ENCODE measurements around the gene RASA3. TPM values are rescaled to one million over a fixed set of nuclear protein-coding genes. Genes with fewer than 3 reads are reported as not detected.

RASA3 gene
- total RNA-seq, 1 experiment from 2014 or later, result 22.3 TPM

- TF ChIP-seq, protein P1, sequence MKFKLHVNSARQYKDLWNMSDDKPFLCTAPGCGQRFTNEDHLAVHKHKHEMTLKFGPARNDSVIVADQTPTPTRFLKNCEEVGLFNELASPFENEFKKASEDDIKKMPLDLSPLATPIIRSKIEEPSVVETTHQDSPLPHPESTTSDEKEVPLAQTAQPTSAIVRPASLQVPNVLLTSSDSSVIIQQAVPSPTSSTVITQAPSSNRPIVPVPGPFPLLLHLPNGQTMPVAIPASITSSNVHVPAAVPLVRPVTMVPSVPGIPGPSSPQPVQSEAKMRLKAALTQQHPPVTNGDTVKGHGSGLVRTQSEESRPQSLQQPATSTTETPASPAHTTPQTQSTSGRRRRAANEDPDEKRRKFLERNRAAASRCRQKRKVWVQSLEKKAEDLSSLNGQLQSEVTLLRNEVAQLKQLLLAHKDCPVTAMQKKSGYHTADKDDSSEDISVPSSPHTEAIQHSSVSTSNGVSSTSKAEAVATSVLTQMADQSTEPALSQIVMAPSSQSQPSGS (CRISPR knock-in tag; IDR thresholded peaks at IDR 0.05; ENCODE audit: borderline replicate concordance, low read depth), result no peak
- TF ChIP-seq ZNF423 (CRISPR knock-in tag; IDR thresholded peaks at IDR 0.05), result no peak
- no peak for TF ChIP-seq MXD4 (CRISPR knock-in tag; IDR thresholded peaks at IDR 0.05; ENCODE audit: borderline replicate concordance)
- no peak for TF ChIP-seq ZNF121 (CRISPR knock-in tag; IDR thresholded peaks at IDR 0.05)
- TF ChIP-seq, protein P2, sequence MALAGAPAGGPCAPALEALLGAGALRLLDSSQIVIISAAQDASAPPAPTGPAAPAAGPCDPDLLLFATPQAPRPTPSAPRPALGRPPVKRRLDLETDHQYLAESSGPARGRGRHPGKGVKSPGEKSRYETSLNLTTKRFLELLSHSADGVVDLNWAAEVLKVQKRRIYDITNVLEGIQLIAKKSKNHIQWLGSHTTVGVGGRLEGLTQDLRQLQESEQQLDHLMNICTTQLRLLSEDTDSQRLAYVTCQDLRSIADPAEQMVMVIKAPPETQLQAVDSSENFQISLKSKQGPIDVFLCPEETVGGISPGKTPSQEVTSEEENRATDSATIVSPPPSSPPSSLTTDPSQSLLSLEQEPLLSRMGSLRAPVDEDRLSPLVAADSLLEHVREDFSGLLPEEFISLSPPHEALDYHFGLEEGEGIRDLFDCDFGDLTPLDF (CRISPR knock-in tag; IDR thresholded peaks at IDR 0.05), result no peak
These were observed 87.2 kb downstream of the RASA3 start (continued) for GRCh38 chr13:114045113-114045735.

- H3K4me3 Mint-ChIP-seq, result peak overlapping the region; percentile 74
- TF ChIP-seq NR3C1 (CRISPR knock-in tag; conservative IDR thresholded peaks at IDR 0.05; ENCODE audit: low read depth), result no peak
- TF ChIP-seq USF2 (CRISPR knock-in tag; IDR thresholded peaks at IDR 0.05), result no peak
- no peak for TF ChIP-seq PRRX2 (CRISPR knock-in tag; IDR thresholded peaks at IDR 0.05)
- TF ChIP-seq NR2C2 (CRISPR knock-in tag; IDR thresholded peaks at IDR 0.05), result no peak
- no peak for TF ChIP-seq ZBTB21 (CRISPR knock-in tag; IDR thresholded peaks at IDR 0.05; ENCODE audit: borderline replicate concordance)
- no peak for TF ChIP-seq TEAD1 (CRISPR knock-in tag; IDR thresholded peaks at IDR 0.05)
- no peak for TF ChIP-seq ZNF425 (CRISPR knock-in tag; conservative IDR thresholded peaks at IDR 0.05)
- TF ChIP-seq IRF2 (CRISPR knock-in tag; IDR thresholded peaks at IDR 0.05; ENCODE audit: borderline replicate concordance, low read depth), result no peak
- no peak for TF ChIP-seq FOXJ3 (CRISPR knock-in tag; IDR thresholded peaks at IDR 0.05; ENCODE audit: borderline replicate concordance)
- TF ChIP-seq JUN (CRISPR knock-in tag; IDR thresholded peaks at IDR 0.05), result no peak
- no peak for TF ChIP-seq GRHL2 (CRISPR knock-in tag; IDR thresholded peaks at IDR 0.05; ENCODE audit: insufficient replicate concordance, severe bottlenecking)
- TF ChIP-seq, protein P3, sequence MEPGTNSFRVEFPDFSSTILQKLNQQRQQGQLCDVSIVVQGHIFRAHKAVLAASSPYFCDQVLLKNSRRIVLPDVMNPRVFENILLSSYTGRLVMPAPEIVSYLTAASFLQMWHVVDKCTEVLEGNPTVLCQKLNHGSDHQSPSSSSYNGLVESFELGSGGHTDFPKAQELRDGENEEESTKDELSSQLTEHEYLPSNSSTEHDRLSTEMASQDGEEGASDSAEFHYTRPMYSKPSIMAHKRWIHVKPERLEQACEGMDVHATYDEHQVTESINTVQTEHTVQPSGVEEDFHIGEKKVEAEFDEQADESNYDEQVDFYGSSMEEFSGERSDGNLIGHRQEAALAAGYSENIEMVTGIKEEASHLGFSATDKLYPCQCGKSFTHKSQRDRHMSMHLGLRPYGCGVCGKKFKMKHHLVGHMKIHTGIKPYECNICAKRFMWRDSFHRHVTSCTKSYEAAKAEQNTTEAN (CRISPR knock-in tag; IDR thresholded peaks at IDR 0.05), result no peak
- no peak for TF ChIP-seq FOXK1 (CRISPR knock-in tag; IDR thresholded peaks at IDR 0.05)
- no peak for TF ChIP-seq ZNF671 (CRISPR knock-in tag; IDR thresholded peaks at IDR 0.05)
- TF ChIP-seq, protein P4, sequence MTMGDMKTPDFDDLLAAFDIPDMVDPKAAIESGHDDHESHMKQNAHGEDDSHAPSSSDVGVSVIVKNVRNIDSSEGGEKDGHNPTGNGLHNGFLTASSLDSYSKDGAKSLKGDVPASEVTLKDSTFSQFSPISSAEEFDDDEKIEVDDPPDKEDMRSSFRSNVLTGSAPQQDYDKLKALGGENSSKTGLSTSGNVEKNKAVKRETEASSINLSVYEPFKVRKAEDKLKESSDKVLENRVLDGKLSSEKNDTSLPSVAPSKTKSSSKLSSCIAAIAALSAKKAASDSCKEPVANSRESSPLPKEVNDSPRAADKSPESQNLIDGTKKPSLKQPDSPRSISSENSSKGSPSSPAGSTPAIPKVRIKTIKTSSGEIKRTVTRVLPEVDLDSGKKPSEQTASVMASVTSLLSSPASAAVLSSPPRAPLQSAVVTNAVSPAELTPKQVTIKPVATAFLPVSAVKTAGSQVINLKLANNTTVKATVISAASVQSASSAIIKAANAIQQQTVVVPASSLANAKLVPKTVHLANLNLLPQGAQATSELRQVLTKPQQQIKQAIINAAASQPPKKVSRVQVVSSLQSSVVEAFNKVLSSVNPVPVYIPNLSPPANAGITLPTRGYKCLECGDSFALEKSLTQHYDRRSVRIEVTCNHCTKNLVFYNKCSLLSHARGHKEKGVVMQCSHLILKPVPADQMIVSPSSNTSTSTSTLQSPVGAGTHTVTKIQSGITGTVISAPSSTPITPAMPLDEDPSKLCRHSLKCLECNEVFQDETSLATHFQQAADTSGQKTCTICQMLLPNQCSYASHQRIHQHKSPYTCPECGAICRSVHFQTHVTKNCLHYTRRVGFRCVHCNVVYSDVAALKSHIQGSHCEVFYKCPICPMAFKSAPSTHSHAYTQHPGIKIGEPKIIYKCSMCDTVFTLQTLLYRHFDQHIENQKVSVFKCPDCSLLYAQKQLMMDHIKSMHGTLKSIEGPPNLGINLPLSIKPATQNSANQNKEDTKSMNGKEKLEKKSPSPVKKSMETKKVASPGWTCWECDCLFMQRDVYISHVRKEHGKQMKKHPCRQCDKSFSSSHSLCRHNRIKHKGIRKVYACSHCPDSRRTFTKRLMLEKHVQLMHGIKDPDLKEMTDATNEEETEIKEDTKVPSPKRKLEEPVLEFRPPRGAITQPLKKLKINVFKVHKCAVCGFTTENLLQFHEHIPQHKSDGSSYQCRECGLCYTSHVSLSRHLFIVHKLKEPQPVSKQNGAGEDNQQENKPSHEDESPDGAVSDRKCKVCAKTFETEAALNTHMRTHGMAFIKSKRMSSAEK (CRISPR knock-in tag; IDR thresholded peaks at IDR 0.05; ENCODE audit: borderline replicate concordance), result no peak
- TF ChIP-seq TCF7 (CRISPR knock-in tag; IDR thresholded peaks at IDR 0.05; ENCODE audit: low read depth), result no peak
- TF ChIP-seq CDX4 (CRISPR knock-in tag; IDR thresholded peaks at IDR 0.05; ENCODE audit: borderline replicate concordance), result no peak
- TF ChIP-seq HMGA2 (CRISPR knock-in tag; IDR thresholded peaks at IDR 0.05), result no peak
- peaks cover 27% of the 10 kb centered on the region for H3K4me1 Mint-ChIP-seq
- CTCF ChIA-PET, result interaction anchor here (1.2 kb wide), 1 partner anchor 68 kb away, joined by 3 read pairs; no protein-coding TSS in a partner anchor
- peak overlapping the region; percentile 96 for H3K27ac Mint-ChIP-seq
- no peak for ATAC-seq
- no peaks in the 10 kb centered on the region for H3K9me3 Mint-ChIP-seq
- H3K27me3 Mint-ChIP-seq (ENCODE audit: low read depth), result no peaks in the 10 kb centered on the region
- H3K36me3 Mint-ChIP-seq, result no peaks in the 10 kb centered on the region
- no peak for DNase-seq (ENCODE audit: low spot score)
- POLR2A ChIA-PET, result no interaction called here
These were observed 87.9 kb downstream of the RASA3 start for GRCh38 chr13:114044486-114044885.
